CD4-positive, alpha-beta T cell treated with Interleukin-15 for 1 hour (primary cell): ENCODE data around the gene LDLRAD4.

Experiments
- DNase-seq: peaks from one replicate; pipeline ENCODE4 v3.0.0-alpha.2; 2020

LDLRAD4 gene

GRCh38 chr18:13289481-13290205, 71.1 kb downstream of the LDLRAD4 start:
- no peak for DNase-seq

- no peak for DNase-seq
Observed at GRCh38 chr18:13290856-13291271, 72.3 kb downstream of the LDLRAD4 start.

GRCh38 chr18:13291299-13291698, 72.7 kb downstream of the LDLRAD4 start:
- no peak for DNase-seq

- no peak for DNase-seq
Observed at GRCh38 chr18:13291745-13292447, 73.3 kb downstream of the LDLRAD4 start.

GRCh38 chr18:13292736-13293135, 74.2 kb downstream of the LDLRAD4 start:
- DNase-seq: no peak

GRCh38 chr18:13294309-13294708, 75.7 kb downstream of the LDLRAD4 start:
- DNase-seq: no peak

GRCh38 chr18:13295894-13296293, 77.3 kb downstream of the LDLRAD4 start:
- no peak for DNase-seq

- no peak for DNase-seq
Observed at GRCh38 chr18:13296867-13297574, 78.5 kb downstream of the LDLRAD4 start.

GRCh38 chr18:13298262-13298661, 79.7 kb downstream of the LDLRAD4 start:
- DNase-seq: no peak

- no peak for DNase-seq
Observed at GRCh38 chr18:13300029-13300428, 81.5 kb downstream of the LDLRAD4 start.

- DNase-seq: no peak
Observed at GRCh38 chr18:13300796-13301195, 82.2 kb downstream of the LDLRAD4 start.

- DNase-seq: no peak
Observed at GRCh38 chr18:13302040-13302439, 83.5 kb downstream of the LDLRAD4 start.

- DNase-seq: no peak
Observed at GRCh38 chr18:13302457-13303225, 84.1 kb downstream of the LDLRAD4 start.

GRCh38 chr18:13303756-13304364, 85.3 kb downstream of the LDLRAD4 start:
- no peak for DNase-seq

- no peak for DNase-seq
Observed at GRCh38 chr18:13305301-13305700, 86.7 kb downstream of the LDLRAD4 start.

- no peak for DNase-seq
Observed at GRCh38 chr18:13306583-13306982, 88.0 kb downstream of the LDLRAD4 start.

- no peak for DNase-seq
Observed at GRCh38 chr18:13308369-13308768, 89.8 kb downstream of the LDLRAD4 start.

GRCh38 chr18:13309031-13309747, 90.6 kb downstream of the LDLRAD4 start:
- no peak for DNase-seq

- DNase-seq: no peak
Observed at GRCh38 chr18:13309748-13310670, 91.4 kb downstream of the LDLRAD4 start.

GRCh38 chr18:13311193-13311592, 92.6 kb downstream of the LDLRAD4 start:
- no peak for DNase-seq

GRCh38 chr18:13312515-13312914, 94.0 kb downstream of the LDLRAD4 start:
- no peak for DNase-seq
